Fibroblast of lung (primary cell): ENCODE measurements around the gene NUBPL. TPM values are rescaled to one million over a fixed set of nuclear protein-coding genes. Genes with fewer than 3 reads are reported as not detected.
A peak's percentile ranks its signal among the peaks of the same experiment; 100 is the strongest.

Experiments
- DNase-seq, 2 donors: peaks; one replicate each; pipeline versions ENCODE4 v3.0.0 to v3.0.0-alpha.2; 2010; ENCODE audit warnings: low read depth in 2 of 2
- H2AFZ ChIP-seq: 2 replicates; pipeline ENCODE4 v1.5.1; 2012; ENCODE audit warnings: low read length, control low read depth, inconsistent platforms
- H3K27ac ChIP-seq: 2 replicates; pipeline ENCODE4 v1.5.1; 2011; ENCODE audit warnings: low read length, control low read depth; ENCODE audit not compliant: insufficient read depth
- H3K27me3 ChIP-seq: 2 replicates; pipeline ENCODE4 v1.5.1; 2011; ENCODE audit warnings: mild to moderate bottlenecking, low read length; ENCODE audit not compliant: control insufficient read depth, insufficient read depth
- H3K36me3 ChIP-seq: 2 replicates; pipeline ENCODE4 v1.5.1; 2011; ENCODE audit warnings: low read length; ENCODE audit not compliant: control insufficient read depth, insufficient read depth
- H3K4me1 ChIP-seq: 2 replicates; pipeline ENCODE4 v1.5.1; 2011; ENCODE audit warnings: low read length; ENCODE audit not compliant: control insufficient read depth, insufficient read depth; ENCODE audit errors: extremely low read depth
- H3K4me2 ChIP-seq: 2 replicates; pipeline ENCODE4 v1.5.1; 2011; ENCODE audit warnings: low read length, control low read depth; ENCODE audit not compliant: insufficient read depth; ENCODE audit errors: extremely low read depth
- H3K4me3 ChIP-seq, 4 experiments: fragments of 200-600 bp in 1 of 4; sonication (generic) in 1 of 4; replicated peaks in 1 of 4; 2 replicates each; pipeline ENCODE4 v1.5.1; 2011 to 2016; ENCODE audit warnings: low read length in 4 of 4, low read depth in 3 of 4, mild to moderate bottlenecking in 3 of 4, control low read depth in 2 of 4, inconsistent platforms in 1 of 4, mixed read lengths in 1 of 4; ENCODE audit not compliant: insufficient read depth in 1 of 4; ENCODE audit errors: control extremely low read depth in 1 of 4
- H3K79me2 ChIP-seq: 2 replicates; pipeline ENCODE4 v1.5.1; 2012; ENCODE audit warnings: mild to moderate bottlenecking, low read length, inconsistent platforms; ENCODE audit not compliant: control insufficient read depth, insufficient read depth
- H3K9ac ChIP-seq: 2 replicates; pipeline ENCODE4 v1.5.1; 2011; ENCODE audit warnings: mild to moderate bottlenecking, low read length, control low read depth; ENCODE audit not compliant: insufficient read depth
- H3K9me3 ChIP-seq: 2 replicates; pipeline ENCODE4 v1.5.1; 2012; ENCODE audit warnings: low read depth, low read length; ENCODE audit not compliant: control insufficient read depth, insufficient read depth
- H4K20me1 ChIP-seq: 2 replicates; pipeline ENCODE4 v1.5.1; 2011; ENCODE audit warnings: low read length; ENCODE audit not compliant: control insufficient read depth, insufficient read depth; ENCODE audit errors: extremely low read depth
- CTCF ChIP-seq, 2 donors: IDR thresholded peaks in 1 of 2; conservative IDR thresholded peaks in 1 of 2; 1 replicate in 1 of 2; 2 replicates in 1 of 2; pipeline ENCODE4 v1.5.1; 2011 to 2012; ENCODE audit warnings: low read length in 2 of 2, control low read depth in 1 of 2, inconsistent platforms in 1 of 2, low read depth in 1 of 2, mild to moderate bottlenecking in 1 of 2
- EZH2 ChIP-seq: IDR thresholded peaks from 2 replicates; pipeline ENCODE4 v1.5.1; 2012; ENCODE audit warnings: low read length, control low read depth, mild to moderate bottlenecking; ENCODE audit errors: missing control alignments
- polyA plus RNA-seq, 2 donors: library from polyadenylated mRNA; depleted of rRNA in 1 of 2; stranded (reverse) in 1 of 2; unstranded in 1 of 2; fragments of >200 nt; gene quantifications; 2 replicates each; pipeline ENCODE4 v1.2.1, GENCODE V29; 2011 to 2012; ENCODE audit warnings: missing spikeins in 1 of 2
- total RNA-seq: library from RNA; depleted of rRNA; stranded (reverse); fragments of >200 nt; gene quantifications from 2 replicates; pipeline ENCODE4 v1.2.1, GENCODE V29; 2014

The NUBPL gene
- total and polyA plus RNA-seq, 2 donors (not counting 1 experiment from before 2014, with no cell fraction given): 9.0 to 10.7 TPM

DNA sequence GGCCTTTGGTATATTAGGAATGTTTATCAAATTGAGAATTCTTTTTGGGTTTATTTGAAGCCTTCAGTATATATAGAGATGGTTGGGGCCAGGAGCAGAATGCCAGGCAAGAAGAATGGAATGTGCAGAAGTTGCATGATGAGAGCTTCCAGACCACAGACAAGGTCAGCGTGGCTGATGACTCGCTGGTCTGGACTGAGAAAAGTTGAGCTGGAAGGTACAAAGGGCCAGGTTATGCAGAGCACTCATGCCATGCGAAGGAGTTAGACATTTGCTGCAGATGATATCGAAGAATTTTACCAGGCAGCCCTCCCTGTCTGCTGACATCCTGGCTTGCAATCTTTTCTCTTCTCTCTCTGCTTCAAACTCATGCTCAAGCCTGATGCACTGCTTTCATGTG is 319.7 kb downstream of the NUBPL start:
- peak; percentile 72 to 97 for DNase-seq
- Histone ChIP-seq H3K9me3 (no peaks in the 10 kb centered on the region), H3K79me2 (no peaks in the 10 kb centered on the region), H3K36me3 (no peaks in the 10 kb centered on the region), H3K27me3 (no peaks in the 10 kb centered on the region), H3K9ac (no peak overlapping the region), H3K4me1 (peaks cover 12% of the 10 kb centered on the region), H4K20me1 (no peaks in the 10 kb centered on the region), H3K4me2 (peak overlapping the region; percentile 7), H2AFZ (no peak overlapping the region), H3K4me3 (no peak overlapping the region), H3K27ac (peak overlapping the region; percentile 30)
- TF ChIP-seq EZH2 (no peak), CTCF (conservative IDR thresholded peaks at IDR 0.05 in 1 of 2, IDR thresholded peaks at IDR 0.05 in 1 of 2; ENCODE audit: low read depth in 1 of 2, low read length in 2 of 2) (no peak)

- Histone ChIP-seq H4K20me1 (no peaks in the 10 kb centered on the region), H3K4me2 (no peak overlapping the region), H3K36me3 (no peaks in the 10 kb centered on the region), H3K27ac (peak overlapping the region; percentile 30), H3K27me3 (no peaks in the 10 kb centered on the region), H3K79me2 (no peaks in the 10 kb centered on the region), H3K4me1 (peaks cover 12% of the 10 kb centered on the region), H3K9ac (no peak overlapping the region), H3K4me3 (no peak overlapping the region), H2AFZ (no peak overlapping the region), H3K9me3 (no peaks in the 10 kb centered on the region)
- DNase-seq: peak in 1 of 2 donors; percentile 54
- no peak for TF ChIP-seq EZH2
- TF ChIP-seq CTCF (conservative IDR thresholded peaks at IDR 0.05 in 1 of 2, IDR thresholded peaks at IDR 0.05 in 1 of 2; ENCODE audit: low read depth in 1 of 2, low read length in 2 of 2): no peak
Observed at GRCh38 chr14:31881531-31882310, 320.5 kb downstream of the NUBPL start.

DNA sequence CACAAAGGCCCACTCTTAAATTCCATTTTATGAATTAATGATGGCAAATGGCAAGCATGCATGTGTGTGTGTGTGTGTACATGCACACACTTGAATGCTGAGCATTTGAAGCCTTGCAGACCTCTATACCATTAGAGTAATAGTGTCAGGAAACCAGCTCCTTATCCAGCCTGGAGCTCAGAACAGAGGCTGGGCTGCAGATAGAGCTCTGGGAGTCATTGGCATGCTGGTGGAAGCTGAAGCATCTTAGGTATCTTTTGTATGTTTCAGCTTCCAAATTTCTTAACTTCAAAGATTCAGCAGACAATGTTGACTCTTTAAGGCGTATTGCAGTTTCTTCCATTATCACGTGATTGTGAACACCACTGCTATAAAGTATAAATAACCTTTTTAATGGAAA is 323.0 kb downstream of the NUBPL start:
- Histone ChIP-seq H3K9me3 (no peaks in the 10 kb centered on the region), H2AFZ (no peak overlapping the region), H3K4me3 (no peak overlapping the region), H3K27ac (no peak overlapping the region), H3K79me2 (no peaks in the 10 kb centered on the region), H3K27me3 (no peaks in the 10 kb centered on the region), H3K36me3 (no peaks in the 10 kb centered on the region), H3K9ac (no peak overlapping the region), H3K4me2 (no peak overlapping the region), H3K4me1 (peaks cover 11% of the 10 kb centered on the region), H4K20me1 (no peaks in the 10 kb centered on the region)
- DNase-seq: no peak
- TF ChIP-seq CTCF (conservative IDR thresholded peaks at IDR 0.05 in 1 of 2, IDR thresholded peaks at IDR 0.05 in 1 of 2; ENCODE audit: low read depth in 1 of 2, low read length in 2 of 2): no peak
- TF ChIP-seq EZH2: no peak
